ENCODE measurements around the gene IDS.

DNA sequence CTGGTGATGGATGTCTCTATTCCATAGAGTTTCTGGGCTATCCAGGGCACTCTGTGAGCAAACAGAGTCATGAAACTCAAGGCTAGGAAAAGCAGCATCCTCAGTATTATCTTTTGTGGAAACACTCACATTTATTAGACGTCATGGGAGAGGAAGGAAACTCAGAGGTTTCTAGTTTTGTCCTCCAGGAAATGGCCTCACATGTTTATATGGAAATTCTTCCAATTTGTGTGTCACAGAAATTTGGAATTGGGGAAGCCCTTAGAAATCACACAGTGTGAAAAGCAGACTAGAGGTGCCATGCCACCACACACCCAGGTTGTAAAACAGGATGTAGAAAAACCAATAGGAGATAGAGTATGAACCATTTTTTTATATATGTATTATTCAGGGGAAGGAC is 31.1 kb downstream of the IDS start:
- TF ChIP-seq CTCF (IDR thresholded peaks at IDR 0.05) (no peak), POLR2AphosphoS5 (IDR thresholded peaks at IDR 0.05; ENCODE audit: low read depth, low read length) (no peak), TCF7L2 (IDR thresholded peaks at IDR 0.05; ENCODE audit: low read depth, low read length) (no peak)
- TF ChIP-seq, protein P1, sequence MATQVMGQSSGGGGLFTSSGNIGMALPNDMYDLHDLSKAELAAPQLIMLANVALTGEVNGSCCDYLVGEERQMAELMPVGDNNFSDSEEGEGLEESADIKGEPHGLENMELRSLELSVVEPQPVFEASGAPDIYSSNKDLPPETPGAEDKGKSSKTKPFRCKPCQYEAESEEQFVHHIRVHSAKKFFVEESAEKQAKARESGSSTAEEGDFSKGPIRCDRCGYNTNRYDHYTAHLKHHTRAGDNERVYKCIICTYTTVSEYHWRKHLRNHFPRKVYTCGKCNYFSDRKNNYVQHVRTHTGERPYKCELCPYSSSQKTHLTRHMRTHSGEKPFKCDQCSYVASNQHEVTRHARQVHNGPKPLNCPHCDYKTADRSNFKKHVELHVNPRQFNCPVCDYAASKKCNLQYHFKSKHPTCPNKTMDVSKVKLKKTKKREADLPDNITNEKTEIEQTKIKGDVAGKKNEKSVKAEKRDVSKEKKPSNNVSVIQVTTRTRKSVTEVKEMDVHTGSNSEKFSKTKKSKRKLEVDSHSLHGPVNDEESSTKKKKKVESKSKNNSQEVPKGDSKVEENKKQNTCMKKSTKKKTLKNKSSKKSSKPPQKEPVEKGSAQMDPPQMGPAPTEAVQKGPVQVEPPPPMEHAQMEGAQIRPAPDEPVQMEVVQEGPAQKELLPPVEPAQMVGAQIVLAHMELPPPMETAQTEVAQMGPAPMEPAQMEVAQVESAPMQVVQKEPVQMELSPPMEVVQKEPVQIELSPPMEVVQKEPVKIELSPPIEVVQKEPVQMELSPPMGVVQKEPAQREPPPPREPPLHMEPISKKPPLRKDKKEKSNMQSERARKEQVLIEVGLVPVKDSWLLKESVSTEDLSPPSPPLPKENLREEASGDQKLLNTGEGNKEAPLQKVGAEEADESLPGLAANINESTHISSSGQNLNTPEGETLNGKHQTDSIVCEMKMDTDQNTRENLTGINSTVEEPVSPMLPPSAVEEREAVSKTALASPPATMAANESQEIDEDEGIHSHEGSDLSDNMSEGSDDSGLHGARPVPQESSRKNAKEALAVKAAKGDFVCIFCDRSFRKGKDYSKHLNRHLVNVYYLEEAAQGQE (IDR thresholded peaks at IDR 0.05; ENCODE audit: insufficient read depth in 1 of 2, low read depth in 2 of 2, low read length in 1 of 2), result no peak

Measured in Panc1 (cell line).